H1 (cell line): ENCODE results near the gene SMAGP. TPM values are rescaled to one million over a fixed set of nuclear protein-coding genes. Genes with fewer than 3 reads are reported as not detected.

Source experiments
- CTCF ChIA-PET: fragments of 300-600 bp; sonication (Branson Sonifier 250); formaldehyde crosslinking; loops from one replicate; lab custom pipeline; 2021; ENCODE audit not compliant: partially characterized antibody; lab: Charles Lee
- POLR2A ChIA-PET: fragments of 300-600 bp; sonication (Branson Sonifier 250); formaldehyde crosslinking; loops from one replicate; lab custom pipeline; 2021; ENCODE audit warnings: inconsistent platforms; ENCODE audit not compliant: partially characterized antibody; lab: Charles Lee
- DNase-seq, 2 experiments: peaks; one replicate each; pipeline versions ENCODE4 v3.0.0 to v3.0.0-alpha.2; 2010 to 2022; ENCODE audit warnings: low spot score in 2 of 2, low read depth in 1 of 2, mixed read lengths in 1 of 2
- FAIRE-seq: peaks from 2 replicates; lab custom pipeline; 2011; peaks lifted over from hg19 to GRCh38; lab: Jason Lieb, UNC
- H2AFZ ChIP-seq: 2 replicates; pipeline ENCODE4 v1.8.1; 2012; ENCODE audit warnings: low read length, inconsistent platforms
- H2AK5ac ChIP-seq: 2 replicates; pipeline ENCODE4 v1.6.1; 2013; ENCODE audit warnings: low read depth, low read length
- H2BK120ac ChIP-seq: replicated peaks from 2 replicates; pipeline ENCODE3; 2013; ENCODE audit warnings: low read depth, low read length, inconsistent platforms
- H2BK12ac ChIP-seq: 2 replicates; pipeline ENCODE4 v1.6.1; 2013; ENCODE audit warnings: low read depth, low read length
- H2BK15ac ChIP-seq: 2 replicates; pipeline ENCODE4 v1.6.1; 2013; ENCODE audit warnings: low read length
- H2BK20ac ChIP-seq: 2 replicates; pipeline ENCODE4 v1.6.1; 2013; ENCODE audit warnings: low read length
- H2BK5ac ChIP-seq: 2 replicates; pipeline ENCODE4 v1.6.1; 2013; ENCODE audit warnings: low read depth, low read length
- H3K14ac ChIP-seq: 2 replicates; pipeline ENCODE4 v1.6.1; 2013; ENCODE audit warnings: inconsistent platforms; ENCODE audit not compliant: insufficient read length
- H3K18ac ChIP-seq: 2 replicates; pipeline ENCODE4 v1.6.1; 2013; ENCODE audit warnings: low read length; ENCODE audit errors: extremely low read depth
- H3K23ac ChIP-seq: 2 replicates; pipeline ENCODE4 v1.6.1; 2013; ENCODE audit warnings: inconsistent platforms; ENCODE audit not compliant: insufficient read length
- H3K23me2 ChIP-seq: 2 replicates; pipeline ENCODE4 v1.6.1; 2013; ENCODE audit warnings: low read depth, low read length
- H3K27ac ChIP-seq: 2 replicates; pipeline ENCODE4 v1.6.1; 2011; ENCODE audit warnings: low read depth, low read length, inconsistent platforms
- H3K27me3 ChIP-seq, 4 experiments: replicated peaks in 1 of 4; 1 replicate in 1 of 4; 2 replicates in 3 of 4; pipeline versions ENCODE4 v1.6.1 to v1.8.1; 2011 to 2013; ENCODE audit warnings: low read length in 3 of 4, mild to moderate bottlenecking in 3 of 4, inconsistent platforms in 2 of 4, mixed read lengths in 2 of 4, moderate library complexity in 1 of 4; ENCODE audit not compliant: control insufficient read depth in 3 of 4, insufficient read depth in 3 of 4; ENCODE audit errors: extremely low read depth in 1 of 4
- H3K36me3 ChIP-seq, 4 experiments: 2 replicates each; pipeline versions ENCODE4 v1.6.1 to v1.8.1; 2011 to 2013; ENCODE audit warnings: mild to moderate bottlenecking in 4 of 4, low read length in 3 of 4, moderate library complexity in 2 of 4, control low read depth in 1 of 4, inconsistent platforms in 1 of 4; ENCODE audit not compliant: insufficient read depth in 4 of 4, control insufficient read depth in 2 of 4
- H3K4ac ChIP-seq: replicated peaks from 2 replicates; pipeline ENCODE3; 2013; ENCODE audit warnings: low read length, low read depth, mixed read lengths, inconsistent platforms; ENCODE audit not compliant: insufficient read length
- H3K4me1 ChIP-seq, 4 experiments: replicated peaks in 1 of 4; 1 replicate in 1 of 4; 2 replicates in 3 of 4; pipeline versions ENCODE4 v1.6.1 to v1.8.1; 2011 to 2013; ENCODE audit warnings: low read length in 3 of 4, inconsistent platforms in 2 of 4, mixed read lengths in 1 of 4; ENCODE audit not compliant: insufficient read depth in 4 of 4, control insufficient read depth in 3 of 4
- H3K4me2 ChIP-seq, 2 experiments: 2 replicates each; pipeline versions ENCODE4 v1.6.1 to v1.8.1; 2011 to 2013; ENCODE audit warnings: low read depth in 2 of 2, low read length in 2 of 2, control low read depth in 1 of 2, inconsistent platforms in 1 of 2, mild to moderate bottlenecking in 1 of 2; ENCODE audit not compliant: insufficient read depth in 1 of 2
- H3K4me3 ChIP-seq, 4 experiments: fragments of 200-600, 300-600 bp in 1 of 4; sonication (generic), shearing (Covaris generic), sonication (Bioruptor Twin) in 1 of 4; 2 replicates each; pipeline versions ENCODE4 v1.5.1 to v1.8.1; 2011 to 2016; ENCODE audit warnings: low read length in 4 of 4, low read depth in 3 of 4, control low read depth in 2 of 4, inconsistent platforms in 2 of 4, mild to moderate bottlenecking in 2 of 4, mixed read lengths in 1 of 4, moderate library complexity in 1 of 4; ENCODE audit not compliant: insufficient read depth in 2 of 4; ENCODE audit errors: extremely low read depth in 1 of 4
- H3K56ac ChIP-seq: replicated peaks from 2 replicates; pipeline ENCODE3; 2013; ENCODE audit warnings: low read depth, mild to moderate bottlenecking, mixed read lengths, low read length, inconsistent platforms; ENCODE audit not compliant: insufficient read length
- H3K79me1 ChIP-seq: 2 replicates; pipeline ENCODE4 v1.6.1; 2013; ENCODE audit warnings: low read depth, low read length, control low read depth
- H3K79me2 ChIP-seq, 2 experiments: 2 replicates each; pipeline versions ENCODE4 v1.6.1 to v1.8.1; 2012 to 2013; ENCODE audit warnings: low read length in 2 of 2, mild to moderate bottlenecking in 2 of 2, inconsistent platforms in 1 of 2; ENCODE audit not compliant: insufficient read depth in 2 of 2, control insufficient read depth in 1 of 2
- H3K9ac ChIP-seq, 4 experiments: replicated peaks in 1 of 4; 1 replicate in 1 of 4; 2 replicates in 3 of 4; pipeline versions ENCODE4 v1.6.1 to v1.8.1; 2011 to 2013; ENCODE audit warnings: low read depth in 3 of 4, low read length in 3 of 4, control low read depth in 2 of 4, mild to moderate bottlenecking in 2 of 4, moderate library complexity in 2 of 4, inconsistent platforms in 1 of 4; ENCODE audit errors: extremely low read depth in 1 of 4
- H3K9me3 ChIP-seq, 2 experiments: 2 replicates each; pipeline versions ENCODE4 v1.6.1 to v1.8.1; 2012 to 2013; ENCODE audit warnings: mild to moderate bottlenecking in 2 of 2, moderate library complexity in 2 of 2, control low read depth in 1 of 2, inconsistent platforms in 1 of 2, low read depth in 1 of 2, low read length in 1 of 2, mixed read lengths in 1 of 2; ENCODE audit not compliant: insufficient read depth in 2 of 2
- H4K20me1 ChIP-seq, 2 experiments: replicated peaks in 1 of 2; 2 replicates each; pipeline versions ENCODE3 to v1.8.1; 2011 to 2013; ENCODE audit warnings: inconsistent platforms in 2 of 2, low read length in 2 of 2, mild to moderate bottlenecking in 1 of 2; ENCODE audit not compliant: insufficient read depth in 2 of 2, control insufficient read depth in 1 of 2
- H4K5ac ChIP-seq: 2 replicates; pipeline ENCODE4 v1.6.1; 2013; ENCODE audit warnings: low read length, low read depth, mixed read lengths, inconsistent platforms; ENCODE audit not compliant: insufficient read length
- H4K8ac ChIP-seq: 2 replicates; pipeline ENCODE4 v1.8.0; 2013; ENCODE audit warnings: mild to moderate bottlenecking, moderate library complexity, low read length, inconsistent platforms; ENCODE audit not compliant: insufficient read depth; ENCODE audit errors: extremely low read depth
- H4K91ac ChIP-seq: replicated peaks from 2 replicates; pipeline ENCODE3; 2013; ENCODE audit warnings: low read length, mixed read lengths, inconsistent platforms; ENCODE audit not compliant: insufficient read length
- CBX5 ChIP-seq: fragments of 300-800, 300-1000 bp; sonication (generic); IDR thresholded peaks from 2 replicates; pipeline ENCODE4 v1.7.1; 2016; ENCODE audit warnings: antibody characterized with exemption, low read length, low read depth
- CREB1 ChIP-seq: IDR thresholded peaks from 2 replicates; pipeline ENCODE4 v1.6.1; 2012; ENCODE audit warnings: inconsistent platforms
- RFX5 ChIP-seq: IDR thresholded peaks from 2 replicates; pipeline ENCODE4 v1.6.1; 2011; ENCODE audit warnings: low read depth, low read length, improper control_type of control experiment, borderline replicate concordance
- SP1 ChIP-seq: IDR thresholded peaks from 2 replicates; pipeline ENCODE4 v1.6.1; 2011; ENCODE audit warnings: low read depth, low read length
- TEAD4 ChIP-seq: IDR thresholded peaks from 2 replicates; pipeline ENCODE4 v1.6.1; 2012; ENCODE audit warnings: low read depth, low read length, inconsistent platforms, mixed read lengths
- WGBS, 2 experiments: shearing (Covaris generic) in 1 of 2; methylation state at CpG; one replicate each; pipeline versions ENCODE4 v1.1.6 to v1.1.7; 2013 to 2015; ENCODE audit warnings: low lambda C conversion rate in 2 of 2, mixed read lengths in 2 of 2, inconsistent platforms in 1 of 2, low coverage in 1 of 2, missing lambda C conversion rate in 1 of 2; ENCODE audit not compliant: insufficient replicate concordance in 2 of 2, insufficient coverage in 1 of 2, insufficient read length in 1 of 2; ENCODE audit errors: extremely low coverage in 1 of 2, missing lambda C conversion rate in 1 of 2; 5-methylcytosine and 5-hydroxymethylcytosine counted together
- polyA plus RNA-seq, 7 experiments: library from polyadenylated mRNA; depleted of rRNA in 3 of 7; stranded (reverse) in 5 of 7; unstranded in 2 of 7; fragments of >200 nt in 5 of 7; fragments of 200-250 nt in 2 of 7; gene quantifications; 1 replicate in 5 of 7; 2 replicates in 1 of 7; 4 replicates in 1 of 7; pipeline versions ENCODE4 v1.2.1 to v1.2.3, GENCODE V29; 2011 to 2013; ENCODE audit warnings: missing spikeins in 2 of 7, mixed read lengths in 2 of 7
- total RNA-seq: library from RNA; stranded (reverse); fragmentation: NEBNext Ultra II Directional; extraction: Animal tissue kit (Norgen Biotek cat#: 25700); gene quantifications from 2 replicates; pipeline ENCODE4 v1.2.1, GENCODE V29; 2021

SMAGP gene
- total and polyA plus RNA-seq, 2 of the 8 experiments (the other 6 are each of a cell fraction or from before 2014, with no cell fraction given): 9.4 to 12.7 TPM

DNA sequence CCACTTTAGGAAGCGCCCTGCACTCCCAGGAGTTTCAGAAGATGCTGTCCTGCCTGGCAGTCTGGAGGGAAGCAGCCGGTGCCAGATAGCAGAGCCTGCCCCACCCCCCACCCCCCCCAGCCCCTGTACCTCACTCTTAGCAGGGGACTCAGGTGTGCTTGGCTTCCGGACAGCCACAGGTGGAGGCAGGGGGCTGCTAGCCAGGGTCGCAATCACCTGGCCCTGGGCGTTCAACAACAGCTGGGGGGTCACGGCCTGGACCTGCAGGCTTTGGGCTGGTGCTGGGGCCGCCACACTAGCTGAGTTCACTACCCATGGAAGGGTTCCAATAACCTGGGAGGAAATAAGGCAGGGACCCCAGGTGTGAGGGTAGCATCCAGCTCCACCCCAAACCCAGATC is 74.4 kb downstream of the SMAGP start:
- Histone ChIP-seq H3K9me3 (no peaks in the 10 kb centered on the region), H2BK120ac (no peak overlapping the region), H3K56ac (no peak overlapping the region), H3K27ac (no peak overlapping the region), H2BK5ac (no peak overlapping the region), H3K4me1 (no peaks in the 10 kb centered on the region), H3K14ac (no peak overlapping the region), H3K4me2 (no peak overlapping the region), H4K8ac (no peak overlapping the region), H4K20me1 (no peaks in the 10 kb centered on the region), H3K27me3 (no peaks in the 10 kb centered on the region), H4K91ac (no peak overlapping the region), H4K5ac (no peak overlapping the region), H2BK15ac (no peak overlapping the region), H3K79me1 (no peaks in the 10 kb centered on the region), H2AFZ (no peak overlapping the region), H3K79me2 (no peaks in the 10 kb centered on the region), H2AK5ac (no peak overlapping the region), H3K23ac (no peak overlapping the region), H3K4ac (no peak overlapping the region), H3K36me3 (no peaks in the 10 kb centered on the region), H2BK12ac (no peak overlapping the region), H3K9ac (no peak overlapping the region), H2BK20ac (no peak overlapping the region), H3K18ac (no peak overlapping the region), H3K4me3 (no peak overlapping the region), H3K23me2 (no peaks in the 10 kb centered on the region)
- FAIRE-seq: no peak
- 87% methylated on average over 4 of the region's 7 CpGs; no CpG with 5 or more reads in 1 of the 2 experiments for WGBS, 2 experiments
- POLR2A ChIA-PET: interaction anchor here (1.1 to 2.5 kb wide), 3 partner anchors 8 to 44 kb away, joined by 4 to 8 read pairs (median 4); no protein-coding TSS in a partner anchor
- CTCF ChIA-PET: interaction anchor here (0.7 to 1.3 kb wide), 3 partner anchors 8 to 57 kb away, joined by 3 to 6 read pairs (median 3); no protein-coding TSS in a partner anchor
- no peak for TF ChIP-seq SP1
- no peak for TF ChIP-seq CREB1
- TF ChIP-seq CBX5: no peak
- no peak for TF ChIP-seq TEAD4
- no peak for TF ChIP-seq RFX5
- DNase-seq: no peak
